Activated CD8-positive, alpha-beta memory T cell treated with anti-CD3 and anti-CD28 coated beads, Interleukin-2, amount 50 U/mL, for 1 hour (primary cell): Measurements from ENCODE around the gene MICAL2.
"Not testable (repeated sequence)": the region's sequence is repeated elsewhere in the genome, so short reads cannot be mapped to it uniquely, and the experiment has no call there.

ENCODE experiments used
- DNase-seq: peaks from one replicate; pipeline ENCODE4 v3.0.0-alpha.2; 2020; ENCODE audit errors: extremely low read depth

The MICAL2 gene

GRCh38 chr11:12134236-12134585 lies 23.8 kb downstream of the MICAL2 start:
- no peak for DNase-seq

GRCh38 chr11:12135185-12135584 lies 24.8 kb downstream of the MICAL2 start:
- DNase-seq = no peak

- DNase-seq = no peak
Observed at GRCh38 chr11:12137005-12137690, 26.8 kb downstream of the MICAL2 start.

- DNase-seq = no peak
Observed at GRCh38 chr11:12137938-12138731, 27.7 kb downstream of the MICAL2 start.

GRCh38 chr11:12139144-12139881 lies 28.9 kb downstream of the MICAL2 start:
- no peak for DNase-seq

GRCh38 chr11:12140186-12140793 lies 29.9 kb downstream of the MICAL2 start:
- no peak for DNase-seq

GRCh38 chr11:12141283-12141682 lies 30.9 kb downstream of the MICAL2 start:
- no peak for DNase-seq

GRCh38 chr11:12142176-12142575 lies 31.8 kb downstream of the MICAL2 start:
- DNase-seq = no peak

- no peak for DNase-seq
Observed at GRCh38 chr11:12142909-12143308, 32.5 kb downstream of the MICAL2 start.

- no peak for DNase-seq
Observed at GRCh38 chr11:12143461-12144258, 33.3 kb downstream of the MICAL2 start.

GRCh38 chr11:12144330-12145174 lies 34.2 kb downstream of the MICAL2 start:
- DNase-seq = no peak

- not testable (repeated sequence) for DNase-seq
Observed at GRCh38 chr11:12146678-12147077, 36.3 kb downstream of the MICAL2 start.

- no peak for DNase-seq
Observed at GRCh38 chr11:12147827-12148226, 37.4 kb downstream of the MICAL2 start.

GRCh38 chr11:12148466-12148865 lies 38.1 kb downstream of the MICAL2 start:
- no peak for DNase-seq

- DNase-seq = no peak
Observed at GRCh38 chr11:12148882-12149281, 38.5 kb downstream of the MICAL2 start.

- no peak for DNase-seq
Observed at GRCh38 chr11:12149672-12150225, 39.4 kb downstream of the MICAL2 start.

- DNase-seq = no peak
Observed at GRCh38 chr11:12150831-12151382, 40.5 kb downstream of the MICAL2 start.

- no peak for DNase-seq
Observed at GRCh38 chr11:12152321-12152720, 41.9 kb downstream of the MICAL2 start.

- no peak for DNase-seq
Observed at GRCh38 chr11:12154871-12155668, 44.7 kb downstream of the MICAL2 start.
